PFSK-1 (cell line): ENCODE measurements around the gene FEM1B.

Experiments used
- FOXP2 ChIP-seq: optimal IDR thresholded peaks from 2 replicates; pipeline ENCODE3; 2011; ENCODE audit warnings: borderline replicate concordance, control low read depth, inconsistent platforms; ENCODE audit not compliant: insufficient read depth; ENCODE audit errors: extremely low read length, extremely low read depth
- POLR2AphosphoS5 ChIP-seq: IDR thresholded peaks from 2 replicates; pipeline ENCODE4 v1.6.1; 2012; ENCODE audit warnings: low read depth, mild to moderate bottlenecking, control low read depth, low read length, moderate library complexity
- SIN3A ChIP-seq: IDR thresholded peaks from 2 replicates; pipeline ENCODE4 v1.6.1; 2012; ENCODE audit warnings: mild to moderate bottlenecking, low read length, moderate library complexity, borderline replicate concordance; ENCODE audit not compliant: insufficient read depth
- TAF1 ChIP-seq: IDR thresholded peaks from 2 replicates; pipeline ENCODE4 v1.6.1; 2012; ENCODE audit warnings: low read length, control low read depth, borderline replicate concordance; ENCODE audit not compliant: insufficient read depth
- TF ChIP-seq, protein P1 (sequence below), 2 experiments: IDR thresholded peaks; 2 replicates each; pipeline versions ENCODE4 v1.6.1 to v1.8.0; 2011 to 2012; ENCODE audit warnings: low read depth in 2 of 2, low read length in 2 of 2, control low read depth in 1 of 2, inconsistent platforms in 1 of 2, mild to moderate bottlenecking in 1 of 2, moderate library complexity in 1 of 2; ENCODE audit not compliant: insufficient read depth in 1 of 2

The FEM1B gene

DNA sequence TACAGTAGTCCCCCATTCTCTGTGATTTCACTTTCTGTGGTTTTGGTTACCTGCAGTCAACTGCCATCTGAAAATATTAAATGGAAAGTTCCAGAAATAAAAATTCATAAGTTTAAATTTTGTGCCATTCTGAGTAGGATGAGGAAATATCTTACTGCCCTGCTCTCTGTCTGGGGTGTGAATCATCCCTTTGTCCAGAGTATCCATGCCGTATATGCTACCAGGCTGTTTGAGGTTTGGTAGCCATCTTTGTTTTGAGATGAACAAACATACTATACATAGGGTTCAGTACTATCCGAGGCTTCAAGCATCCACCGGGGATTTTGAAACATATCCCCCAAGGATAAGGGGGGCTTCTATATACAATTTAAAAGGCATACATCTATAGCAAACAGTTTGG lies 16.3 kb upstream of the FEM1B start:
- TF ChIP-seq FOXP2: no peak
- TF ChIP-seq, protein P1, sequence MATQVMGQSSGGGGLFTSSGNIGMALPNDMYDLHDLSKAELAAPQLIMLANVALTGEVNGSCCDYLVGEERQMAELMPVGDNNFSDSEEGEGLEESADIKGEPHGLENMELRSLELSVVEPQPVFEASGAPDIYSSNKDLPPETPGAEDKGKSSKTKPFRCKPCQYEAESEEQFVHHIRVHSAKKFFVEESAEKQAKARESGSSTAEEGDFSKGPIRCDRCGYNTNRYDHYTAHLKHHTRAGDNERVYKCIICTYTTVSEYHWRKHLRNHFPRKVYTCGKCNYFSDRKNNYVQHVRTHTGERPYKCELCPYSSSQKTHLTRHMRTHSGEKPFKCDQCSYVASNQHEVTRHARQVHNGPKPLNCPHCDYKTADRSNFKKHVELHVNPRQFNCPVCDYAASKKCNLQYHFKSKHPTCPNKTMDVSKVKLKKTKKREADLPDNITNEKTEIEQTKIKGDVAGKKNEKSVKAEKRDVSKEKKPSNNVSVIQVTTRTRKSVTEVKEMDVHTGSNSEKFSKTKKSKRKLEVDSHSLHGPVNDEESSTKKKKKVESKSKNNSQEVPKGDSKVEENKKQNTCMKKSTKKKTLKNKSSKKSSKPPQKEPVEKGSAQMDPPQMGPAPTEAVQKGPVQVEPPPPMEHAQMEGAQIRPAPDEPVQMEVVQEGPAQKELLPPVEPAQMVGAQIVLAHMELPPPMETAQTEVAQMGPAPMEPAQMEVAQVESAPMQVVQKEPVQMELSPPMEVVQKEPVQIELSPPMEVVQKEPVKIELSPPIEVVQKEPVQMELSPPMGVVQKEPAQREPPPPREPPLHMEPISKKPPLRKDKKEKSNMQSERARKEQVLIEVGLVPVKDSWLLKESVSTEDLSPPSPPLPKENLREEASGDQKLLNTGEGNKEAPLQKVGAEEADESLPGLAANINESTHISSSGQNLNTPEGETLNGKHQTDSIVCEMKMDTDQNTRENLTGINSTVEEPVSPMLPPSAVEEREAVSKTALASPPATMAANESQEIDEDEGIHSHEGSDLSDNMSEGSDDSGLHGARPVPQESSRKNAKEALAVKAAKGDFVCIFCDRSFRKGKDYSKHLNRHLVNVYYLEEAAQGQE (IDR thresholded peaks at IDR 0.05; ENCODE audit: insufficient read depth in 1 of 2, low read depth in 2 of 2, low read length in 2 of 2): no peak
- no peak for TF ChIP-seq SIN3A
- no peak for TF ChIP-seq TAF1
- no peak for TF ChIP-seq POLR2AphosphoS5

- TF ChIP-seq FOXP2 (no peak), SIN3A (no peak), TAF1 (no peak), POLR2AphosphoS5 (no peak)
- TF ChIP-seq, protein P1 (IDR thresholded peaks at IDR 0.05; ENCODE audit: insufficient read depth in 1 of 2, low read depth in 2 of 2, low read length in 2 of 2): no peak
Observed at GRCh38 chr15:68261980-68262379, 15.6 kb upstream of the FEM1B start.

- TF ChIP-seq, protein P1 (IDR thresholded peaks at IDR 0.05; ENCODE audit: insufficient read depth in 1 of 2, low read depth in 2 of 2, low read length in 2 of 2): no peak
- TF ChIP-seq POLR2AphosphoS5: no peak
- no peak for TF ChIP-seq SIN3A
- TF ChIP-seq FOXP2: no peak
- no peak for TF ChIP-seq TAF1
Observed at GRCh38 chr15:68262514-68263356, 14.8 kb upstream of the FEM1B start.

DNA sequence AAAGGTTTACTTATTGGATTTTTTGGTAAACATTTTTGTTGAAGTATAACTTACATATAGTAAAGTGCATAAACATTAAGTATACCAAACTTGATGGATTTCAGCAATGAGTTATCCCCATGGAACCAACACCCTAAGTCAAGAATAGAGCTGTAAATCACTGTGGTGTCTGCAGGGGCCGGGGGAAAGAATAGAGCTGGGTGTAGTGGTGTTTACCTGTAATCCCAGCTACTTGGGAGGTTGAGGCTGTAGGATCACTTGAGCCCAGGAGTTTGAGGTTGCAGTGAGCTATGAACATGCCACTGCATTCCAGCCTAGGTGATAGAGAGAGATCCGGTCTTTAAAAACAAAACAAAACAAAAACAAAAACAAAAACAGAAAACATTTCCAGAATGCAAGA lies 13.3 kb upstream of the FEM1B start:
- no peak for TF ChIP-seq SIN3A
- TF ChIP-seq FOXP2: no peak
- TF ChIP-seq, protein P1 (IDR thresholded peaks at IDR 0.05; ENCODE audit: insufficient read depth in 1 of 2, low read depth in 2 of 2, low read length in 2 of 2): no peak
- TF ChIP-seq TAF1: no peak
- no peak for TF ChIP-seq POLR2AphosphoS5

DNA sequence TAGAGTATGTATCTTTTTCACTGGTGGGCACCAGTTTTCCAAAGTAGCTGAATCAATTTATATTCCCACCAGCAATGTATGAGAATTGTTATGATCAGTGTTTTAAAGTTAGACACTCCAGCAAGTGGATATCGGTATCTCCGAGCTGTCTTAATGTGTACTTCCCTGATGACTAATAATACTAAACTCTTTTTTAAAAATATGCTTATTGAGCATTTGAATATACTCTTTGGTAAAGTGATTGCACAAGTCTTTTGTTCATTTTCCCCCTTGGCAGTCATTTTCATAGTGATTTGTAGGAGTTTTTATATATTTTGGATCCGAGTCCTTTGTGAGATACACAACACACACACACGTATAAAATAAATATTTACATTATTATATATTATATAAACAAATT lies 12.5 kb upstream of the FEM1B start:
- TF ChIP-seq TAF1 (no peak), FOXP2 (no peak), SIN3A (no peak), POLR2AphosphoS5 (no peak)
- TF ChIP-seq, protein P1 (IDR thresholded peaks at IDR 0.05; ENCODE audit: insufficient read depth in 1 of 2, low read depth in 2 of 2, low read length in 2 of 2): no peak
